Measurements from ENCODE around the gene GRID2. TPM values are rescaled to one million over a fixed set of nuclear protein-coding genes. Genes with fewer than 3 reads are reported as not detected.

GRID2 gene
- total RNA-seq, 1 donor from 2014 or later: not detected

GRCh38 chr4:93780080-93780479 is 1476.3 kb downstream of the GRID2 start:
- no peak for TF ChIP-seq CTCF (IDR thresholded peaks at IDR 0.05)
- H3K27me3 Mint-ChIP-seq (ENCODE audit: unreplicated experiment): peaks cover 24% of the 10 kb centered on the region
- DNase-seq (ENCODE audit: extremely low spot score, unreplicated experiment): no peak
- no peaks in the 10 kb centered on the region for H3K36me3 Mint-ChIP-seq (ENCODE audit: unreplicated experiment)
- no peak overlapping the region for H3K4me3 Mint-ChIP-seq (ENCODE audit: unreplicated experiment)
- no peaks in the 10 kb centered on the region for H3K9me3 Mint-ChIP-seq (ENCODE audit: unreplicated experiment)
- H3K4me1 Mint-ChIP-seq (ENCODE audit: unreplicated experiment): no peaks in the 10 kb centered on the region
- H3K27ac Mint-ChIP-seq (ENCODE audit: unreplicated experiment): no peak overlapping the region

- Mint-ChIP-seq H3K36me3 (ENCODE audit: unreplicated experiment) (no peaks in the 10 kb centered on the region), H3K27me3 (ENCODE audit: unreplicated experiment) (peaks cover 24% of the 10 kb centered on the region), H3K9me3 (ENCODE audit: unreplicated experiment) (no peaks in the 10 kb centered on the region), H3K4me3 (ENCODE audit: unreplicated experiment) (no peak overlapping the region), H3K4me1 (ENCODE audit: unreplicated experiment) (no peaks in the 10 kb centered on the region), H3K27ac (ENCODE audit: unreplicated experiment) (no peak overlapping the region)
- no peak for TF ChIP-seq CTCF (IDR thresholded peaks at IDR 0.05)
- DNase-seq (ENCODE audit: extremely low spot score, unreplicated experiment): no peak
Observed at GRCh38 chr4:93781198-93781597, 1477.4 kb downstream of the GRID2 start.

GRCh38 chr4:93786149-93786548 is 1482.4 kb downstream of the GRID2 start:
- Mint-ChIP-seq H3K36me3 (ENCODE audit: unreplicated experiment) (no peaks in the 10 kb centered on the region), H3K4me1 (ENCODE audit: unreplicated experiment) (no peaks in the 10 kb centered on the region), H3K27me3 (ENCODE audit: unreplicated experiment) (peaks cover 3% of the 10 kb centered on the region), H3K9me3 (ENCODE audit: unreplicated experiment) (no peaks in the 10 kb centered on the region), H3K27ac (ENCODE audit: unreplicated experiment) (no peak overlapping the region), H3K4me3 (ENCODE audit: unreplicated experiment) (no peak overlapping the region)
- DNase-seq (ENCODE audit: extremely low spot score, unreplicated experiment): no peak
- no peak for TF ChIP-seq CTCF (IDR thresholded peaks at IDR 0.05)

- no peak for DNase-seq (ENCODE audit: extremely low spot score, unreplicated experiment)
- H3K4me1 Mint-ChIP-seq (ENCODE audit: unreplicated experiment): no peaks in the 10 kb centered on the region
- H3K27me3 Mint-ChIP-seq (ENCODE audit: unreplicated experiment): peaks cover 18% of the 10 kb centered on the region
- no peak overlapping the region for H3K4me3 Mint-ChIP-seq (ENCODE audit: unreplicated experiment)
- no peaks in the 10 kb centered on the region for H3K9me3 Mint-ChIP-seq (ENCODE audit: unreplicated experiment)
- H3K36me3 Mint-ChIP-seq (ENCODE audit: unreplicated experiment): no peaks in the 10 kb centered on the region
- H3K27ac Mint-ChIP-seq (ENCODE audit: unreplicated experiment): no peak overlapping the region
- peak; percentile 54 for TF ChIP-seq CTCF (IDR thresholded peaks at IDR 0.05)
Observed at GRCh38 chr4:93788712-93789111, 1484.9 kb downstream of the GRID2 start.

GRCh38 chr4:93791570-93792195 is 1487.9 kb downstream of the GRID2 start:
- Mint-ChIP-seq H3K9me3 (ENCODE audit: unreplicated experiment) (no peaks in the 10 kb centered on the region), H3K27me3 (ENCODE audit: unreplicated experiment) (peaks cover 35% of the 10 kb centered on the region), H3K4me1 (ENCODE audit: unreplicated experiment) (no peaks in the 10 kb centered on the region), H3K27ac (ENCODE audit: unreplicated experiment) (no peak overlapping the region), H3K36me3 (ENCODE audit: unreplicated experiment) (no peaks in the 10 kb centered on the region), H3K4me3 (ENCODE audit: unreplicated experiment) (no peak overlapping the region)
- no peak for DNase-seq (ENCODE audit: extremely low spot score, unreplicated experiment)
- TF ChIP-seq CTCF (IDR thresholded peaks at IDR 0.05): peak; percentile 91
